Activated CD8-positive, alpha-beta T cell treated with anti-CD3 and anti-CD28 coated beads for 36 hours (primary cell): ENCODE data around the gene ANKRD44. TPM values are rescaled to one million over a fixed set of nuclear protein-coding genes. Genes with fewer than 3 reads are reported as not detected.

Experiments used
- ATAC-seq: fragments of 200-7000 bp; cut with Tn5 transposase; one replicate; pipeline ENCODE4 v1.10.0; 2021; ENCODE audit warnings: mild to moderate bottlenecking, moderate library complexity
- CTCF ChIA-PET: fragments of 350-600 bp; sonication (Branson Sonifier 250); formaldehyde crosslinking; loops from one replicate; lab custom pipeline; 2021; ENCODE audit warnings: antibody characterized with exemption; lab: Charles Lee
- POLR2A ChIA-PET: fragments of 350-600 bp; sonication (Branson Sonifier 250); formaldehyde crosslinking; loops from one replicate; lab custom pipeline; 2021; ENCODE audit warnings: antibody characterized with exemption; lab: Charles Lee
- DNase-seq: peaks from one replicate; pipeline ENCODE4 v3.0.0-alpha.2; 2020
- H3K27ac Mint-ChIP-seq: one replicate; pipeline ENCODE4 v1.8.0; 2021; ENCODE audit warnings: mild to moderate bottlenecking, mixed read lengths
- H3K27me3 Mint-ChIP-seq: one replicate; pipeline ENCODE4 v1.8.0; 2021; ENCODE audit warnings: mixed read lengths
- H3K36me3 Mint-ChIP-seq: one replicate; pipeline ENCODE4 v1.8.0; 2021; ENCODE audit warnings: low read depth, mixed read lengths
- H3K4me1 Mint-ChIP-seq: one replicate; pipeline ENCODE4 v1.8.0; 2021; ENCODE audit warnings: low read depth, mixed read lengths
- H3K4me3 Mint-ChIP-seq: one replicate; pipeline ENCODE4 v1.8.0; 2021; ENCODE audit warnings: mild to moderate bottlenecking, moderate library complexity, mixed read lengths
- H3K9me3 Mint-ChIP-seq: one replicate; pipeline ENCODE4 v1.8.0; 2021; ENCODE audit warnings: mixed read lengths
- CTCF ChIP-seq: fragments of 200-600 bp; IDR thresholded peaks from one replicate; pipeline ENCODE4 v1.8.0; 2022; ENCODE audit warnings: antibody characterized with exemption, mild to moderate bottlenecking
- intact Hi-C: fragments of 100-400 bp; cut with micrococcal nuclease; formaldehyde crosslinking; loops from one replicate; pipeline ENCODE4 v1.10.0; 2022
- total RNA-seq, 2 experiments: library from RNA; stranded (reverse); gene quantifications; one replicate each; pipeline ENCODE4 v1.2.3, GENCODE V29; 2021

The ANKRD44 gene
- total RNA-seq, 2 experiments from 2014 or later = 131 to 132 TPM

- intact Hi-C loops = no loop called here
- no peaks in the 10 kb centered on the region for H3K4me1 Mint-ChIP-seq
- peaks cover 48% of the 10 kb centered on the region for H3K36me3 Mint-ChIP-seq
- no peak for ATAC-seq
- no peaks in the 10 kb centered on the region for H3K9me3 Mint-ChIP-seq
- H3K4me3 Mint-ChIP-seq = no peak overlapping the region
- peak overlapping the region; percentile 39 for H3K27ac Mint-ChIP-seq
- CTCF ChIA-PET = interaction anchor here (1.1 kb wide), 1 partner anchor 105 kb away, joined by 4 read pairs; no protein-coding TSS in a partner anchor
- no peak for TF ChIP-seq CTCF
- DNase-seq = no peak
- POLR2A ChIA-PET = no interaction called here
- no peaks in the 10 kb centered on the region for H3K27me3 Mint-ChIP-seq
These were observed 302.6 kb downstream of the ANKRD44 start for GRCh38 chr2:197007716-197008628.

- no peak for TF ChIP-seq CTCF
- Mint-ChIP-seq H3K27ac (peak overlapping the region; percentile 42), H3K27me3 (no peaks in the 10 kb centered on the region), H3K4me3 (no peak overlapping the region), H3K4me1 (peaks cover 5% of the 10 kb centered on the region), H3K36me3 (peaks cover 49% of the 10 kb centered on the region), H3K9me3 (no peaks in the 10 kb centered on the region)
- CTCF ChIA-PET = interaction anchor here (1.0 kb wide), 1 partner anchor 10 kb away, joined by 3 read pairs; no protein-coding TSS in a partner anchor
- DNase-seq = no peak
- intact Hi-C loops = no loop called here
- ATAC-seq = no peak
- POLR2A ChIA-PET = no interaction called here
These were observed 308.7 kb downstream of the ANKRD44 start for GRCh38 chr2:197001921-197002320.

DNA sequence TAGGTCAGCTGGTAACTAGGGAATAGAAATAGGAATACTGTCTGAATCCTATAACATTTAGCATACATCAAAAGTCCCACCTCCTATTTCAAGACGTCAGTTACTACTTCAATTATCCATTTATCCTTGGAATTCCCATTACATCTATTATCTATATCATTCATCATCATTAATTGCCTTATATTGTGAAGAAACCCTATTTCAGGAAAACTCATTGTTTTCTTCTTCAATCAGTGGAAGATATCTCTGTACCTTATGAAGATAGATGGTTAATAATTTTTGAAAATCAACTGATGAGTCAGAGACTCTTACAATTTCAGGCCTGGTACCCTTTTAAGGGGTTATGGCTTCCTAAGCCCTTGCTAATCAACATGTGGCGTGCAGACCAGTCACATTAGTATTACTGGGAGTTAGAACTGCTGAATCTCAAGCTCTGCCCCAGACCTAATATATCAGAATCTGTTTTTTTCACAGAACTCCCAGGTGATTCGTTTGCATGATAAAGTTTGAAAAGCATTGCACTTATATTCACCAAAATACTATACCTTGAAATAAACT, 314.7 kb downstream of the ANKRD44 start:
- no peak for TF ChIP-seq CTCF
- ATAC-seq (no peak), DNase-seq (no peak)
- H3K4me3 Mint-ChIP-seq = no peak overlapping the region
- H3K4me1 Mint-ChIP-seq = peaks cover 12% of the 10 kb centered on the region
- H3K27ac Mint-ChIP-seq = peak overlapping the region; percentile 47
- H3K27me3 Mint-ChIP-seq = no peaks in the 10 kb centered on the region
- peaks cover 54% of the 10 kb centered on the region for H3K36me3 Mint-ChIP-seq
- intact Hi-C loops = no loop called here
- POLR2A ChIA-PET = interaction anchor here (0.6 kb wide), 1 partner anchor 414 kb away, joined by 4 read pairs; no protein-coding TSS in a partner anchor
- no peaks in the 10 kb centered on the region for H3K9me3 Mint-ChIP-seq
- CTCF ChIA-PET = no interaction called here

GRCh38 chr2:196994764-196995163, 315.8 kb downstream of the ANKRD44 start:
- POLR2A ChIA-PET = no interaction called here
- intact Hi-C loops = no loop called here
- Mint-ChIP-seq H3K4me1 (peaks cover 22% of the 10 kb centered on the region), H3K4me3 (no peak overlapping the region), H3K27me3 (no peaks in the 10 kb centered on the region), H3K27ac (peak overlapping the region; percentile 17), H3K36me3 (peaks cover 60% of the 10 kb centered on the region), H3K9me3 (no peaks in the 10 kb centered on the region)
- DNase-seq (no peak), ATAC-seq (no peak)
- CTCF ChIA-PET = interaction anchor here (1.3 kb wide), 1 partner anchor 17 kb away, joined by 5 read pairs; no protein-coding TSS in a partner anchor
- TF ChIP-seq CTCF = no peak

- POLR2A ChIA-PET = no interaction called here
- peak overlapping the region; percentile 17 for H3K27ac Mint-ChIP-seq
- peaks cover 31% of the 10 kb centered on the region for H3K4me1 Mint-ChIP-seq
- H3K27me3 Mint-ChIP-seq = no peaks in the 10 kb centered on the region
- no peaks in the 10 kb centered on the region for H3K9me3 Mint-ChIP-seq
- peaks cover 62% of the 10 kb centered on the region for H3K36me3 Mint-ChIP-seq
- ATAC-seq (no peak), DNase-seq (no peak)
- no peak for TF ChIP-seq CTCF
- CTCF ChIA-PET = no interaction called here
- H3K4me3 Mint-ChIP-seq = no peak overlapping the region
- intact Hi-C loops = no loop called here
These were observed 317.0 kb downstream of the ANKRD44 start for GRCh38 chr2:196993617-196994016.
